Skeletal muscle tissue (tissue), 4 donors: ENCODE measurements around the gene HS6ST3. TPM values are rescaled to one million over a fixed set of nuclear protein-coding genes. Genes with fewer than 3 reads are reported as not detected.

Source experiments
- H3K27ac ChIP-seq: one replicate; pipeline ENCODE4 v1.7.0; 2013; ENCODE audit warnings: mild to moderate bottlenecking, low read depth, low read length, inconsistent platforms
- H3K27me3 ChIP-seq, 3 donors: one replicate each; pipeline ENCODE4 v1.7.0; 2013; ENCODE audit warnings: low read length in 3 of 3; ENCODE audit not compliant: control insufficient read depth in 3 of 3, insufficient read depth in 3 of 3
- H3K36me3 ChIP-seq, 3 donors: one replicate each; pipeline ENCODE4 v1.7.0; 2013; ENCODE audit warnings: low read length in 3 of 3; ENCODE audit not compliant: control insufficient read depth in 3 of 3, insufficient read depth in 3 of 3
- H3K4me1 ChIP-seq, 3 donors: one replicate each; pipeline ENCODE4 v1.7.0; 2013; ENCODE audit warnings: low read length in 3 of 3, mild to moderate bottlenecking in 3 of 3; ENCODE audit not compliant: control insufficient read depth in 3 of 3, insufficient read depth in 3 of 3
- H3K4me3 ChIP-seq, 3 donors: one replicate each; pipeline ENCODE4 v1.7.0; 2013; ENCODE audit warnings: low read length in 3 of 3
- H3K9ac ChIP-seq, 3 donors: one replicate each; pipeline ENCODE4 v1.7.0; 2013; ENCODE audit warnings: low read length in 3 of 3, mild to moderate bottlenecking in 3 of 3, moderate library complexity in 2 of 3, low read depth in 1 of 3
- H3K9me3 ChIP-seq, 3 donors: one replicate each; pipeline ENCODE4 v1.7.0; 2013; ENCODE audit warnings: low read length in 3 of 3; ENCODE audit not compliant: control insufficient read depth in 3 of 3
- total RNA-seq: library from RNA; depleted of rRNA; stranded (reverse); fragments of >200 nt; gene quantifications from one replicate; pipeline ENCODE4 v1.2.3, GENCODE V29; 2014
- donor health status: Osteomylitis.

Gene HS6ST3
- total RNA-seq, 1 donor from 2014 or later, result 0.52 TPM

DNA sequence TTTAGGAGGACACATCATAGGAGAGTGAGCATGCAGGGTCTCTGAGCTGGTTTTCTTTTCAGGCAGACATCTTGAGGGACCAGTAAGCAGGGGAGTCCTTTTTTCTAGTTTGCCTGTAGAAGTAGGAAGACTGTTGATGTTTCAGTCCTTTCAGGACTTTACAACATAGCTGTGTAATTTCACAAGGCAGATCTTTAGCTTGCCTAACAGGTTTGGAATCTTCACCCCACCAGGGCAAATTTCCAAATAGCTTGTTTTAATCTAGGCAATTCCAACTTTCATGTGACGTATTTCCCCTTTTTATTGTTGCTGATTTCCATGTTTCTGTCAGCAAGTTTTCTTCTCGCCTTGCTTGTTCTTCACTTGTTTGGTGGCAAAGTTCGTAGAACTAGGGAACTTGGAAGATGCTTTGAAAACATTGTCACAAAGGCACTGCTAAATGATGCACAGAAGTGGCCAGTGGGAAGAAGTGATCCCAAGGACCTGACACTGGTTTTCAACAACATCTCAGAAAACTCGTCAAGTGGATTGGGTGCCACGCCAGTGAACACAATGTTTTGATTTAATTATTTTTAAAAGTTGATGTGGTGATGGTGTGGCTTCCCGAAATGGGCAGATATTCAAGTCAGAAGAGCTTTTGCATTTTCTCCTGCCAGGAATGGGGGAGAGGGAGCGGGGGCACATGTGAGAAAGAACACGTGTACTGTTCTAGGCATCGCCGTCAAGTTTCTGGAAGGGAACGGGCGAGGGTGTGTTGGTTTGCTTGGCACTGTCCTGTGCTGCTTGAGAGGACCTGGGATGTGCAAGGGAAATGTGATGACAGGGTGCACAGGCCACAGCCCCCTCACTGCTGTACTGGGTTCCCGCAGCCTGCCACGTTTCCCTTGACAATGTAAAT is 485.8 kb downstream of the HS6ST3 start:
- no peaks in the 10 kb centered on the region for H3K9me3 ChIP-seq
- no peak overlapping the region for H3K4me3 ChIP-seq
- no peak overlapping the region for H3K27ac ChIP-seq
- no peaks in the 10 kb centered on the region for H3K4me1 ChIP-seq
- H3K36me3 ChIP-seq, result no peaks in the 10 kb centered on the region
- H3K27me3 ChIP-seq, result no peaks in the 10 kb centered on the region
- no peak overlapping the region for H3K9ac ChIP-seq

DNA sequence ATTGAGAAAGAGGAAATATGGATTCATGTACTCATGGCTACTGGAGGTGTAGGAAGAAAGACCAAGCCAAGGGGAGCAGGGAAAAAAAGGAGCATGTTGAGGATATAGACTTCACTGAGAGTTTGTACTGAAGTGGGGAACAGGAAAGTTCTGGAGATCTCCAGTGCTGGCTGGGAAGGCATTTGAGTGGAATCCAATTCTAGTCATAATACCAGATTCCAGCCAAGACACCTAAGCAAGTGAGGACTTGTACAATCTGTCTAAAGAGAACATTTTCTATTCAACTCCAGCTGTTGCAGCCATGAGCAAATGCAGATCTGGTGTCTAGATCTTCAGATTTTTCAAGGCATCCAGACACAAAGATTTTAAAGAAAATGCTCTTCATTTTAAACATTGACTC is 491.8 kb downstream of the HS6ST3 start:
- no peaks in the 10 kb centered on the region for H3K4me1 ChIP-seq
- H3K9ac ChIP-seq, result no peak overlapping the region
- no peak overlapping the region for H3K27ac ChIP-seq
- no peaks in the 10 kb centered on the region for H3K9me3 ChIP-seq
- H3K36me3 ChIP-seq, result no peaks in the 10 kb centered on the region
- no peak overlapping the region for H3K4me3 ChIP-seq
- H3K27me3 ChIP-seq, result no peaks in the 10 kb centered on the region

DNA sequence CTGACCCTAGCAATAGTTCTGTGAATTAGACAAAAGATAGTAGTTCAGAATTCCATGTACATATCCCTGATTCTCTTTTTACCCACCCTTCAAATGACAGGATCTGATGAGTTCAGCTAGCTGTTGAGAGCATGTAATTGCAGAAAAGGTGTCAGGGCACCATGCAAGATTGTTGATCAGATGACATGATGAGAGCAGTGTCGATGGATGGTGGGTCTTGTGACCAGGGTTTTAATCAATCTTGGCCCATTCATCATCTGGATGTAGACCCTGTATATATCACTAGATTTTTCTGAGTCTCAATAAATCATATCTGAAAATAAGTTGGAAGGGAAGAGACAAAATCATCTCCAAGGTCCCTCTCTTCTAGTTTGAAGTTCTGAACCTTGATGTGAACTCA is 525.3 kb downstream of the HS6ST3 start:
- H3K4me1 ChIP-seq, result no peaks in the 10 kb centered on the region
- no peak overlapping the region for H3K9ac ChIP-seq
- no peak overlapping the region for H3K27ac ChIP-seq
- H3K36me3 ChIP-seq, result no peaks in the 10 kb centered on the region
- no peak overlapping the region for H3K4me3 ChIP-seq
- no peaks in the 10 kb centered on the region for H3K27me3 ChIP-seq
- no peaks in the 10 kb centered on the region for H3K9me3 ChIP-seq

DNA sequence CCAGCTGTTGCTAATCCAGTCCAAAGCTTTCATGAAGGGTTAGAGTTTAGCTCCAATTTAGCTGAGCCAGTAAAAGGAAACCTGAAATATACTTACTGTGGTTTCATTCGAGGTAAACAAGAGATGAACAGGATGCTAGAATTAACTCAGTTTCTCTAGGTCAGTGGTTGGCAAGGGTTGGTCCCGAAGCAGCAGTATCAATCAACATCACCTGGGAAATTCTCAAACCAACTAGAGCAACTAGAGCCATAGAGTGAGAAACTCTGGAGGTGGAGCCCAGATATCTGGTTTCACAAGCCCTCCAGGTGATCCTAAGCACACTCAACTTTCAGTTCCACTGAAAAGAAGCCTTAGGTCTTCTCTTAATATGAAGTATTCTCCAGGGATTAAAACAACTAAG is 527.6 kb downstream of the HS6ST3 start:
- Histone ChIP-seq H3K4me1 (no peaks in the 10 kb centered on the region), H3K4me3 (no peak overlapping the region), H3K27me3 (no peaks in the 10 kb centered on the region), H3K36me3 (no peaks in the 10 kb centered on the region), H3K27ac (no peak overlapping the region), H3K9me3 (no peaks in the 10 kb centered on the region), H3K9ac (no peak overlapping the region)

DNA sequence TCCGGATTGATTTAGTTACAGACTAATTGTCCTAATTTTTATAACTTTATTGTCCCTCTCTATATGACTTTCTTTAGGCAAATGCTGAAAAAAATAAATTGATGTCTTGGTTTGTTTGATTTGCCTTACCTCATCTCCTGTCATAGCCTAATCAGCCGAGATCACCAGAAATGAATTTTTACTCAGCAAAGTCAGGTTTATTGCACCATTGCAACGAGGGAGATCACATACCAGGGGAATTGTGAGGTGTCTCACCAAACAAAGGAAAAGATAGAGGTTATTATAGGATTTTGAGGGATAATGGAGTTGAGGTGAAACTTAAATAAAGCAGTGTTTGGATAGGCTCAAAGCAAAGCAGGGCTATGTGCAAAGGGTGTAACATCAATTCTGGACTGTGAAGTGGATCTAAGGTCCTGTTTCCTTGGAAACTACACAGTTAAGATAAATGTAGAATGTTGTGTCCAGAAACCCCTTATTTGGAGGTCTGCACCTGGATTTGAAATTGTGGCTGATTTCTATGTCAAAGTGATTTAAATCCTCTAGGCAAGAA is 531.8 kb downstream of the HS6ST3 start:
- Histone ChIP-seq H3K27ac (no peak overlapping the region), H3K4me3 (no peak overlapping the region), H3K9me3 (no peaks in the 10 kb centered on the region), H3K27me3 (no peaks in the 10 kb centered on the region), H3K9ac (no peak overlapping the region), H3K36me3 (no peaks in the 10 kb centered on the region), H3K4me1 (no peaks in the 10 kb centered on the region)

DNA sequence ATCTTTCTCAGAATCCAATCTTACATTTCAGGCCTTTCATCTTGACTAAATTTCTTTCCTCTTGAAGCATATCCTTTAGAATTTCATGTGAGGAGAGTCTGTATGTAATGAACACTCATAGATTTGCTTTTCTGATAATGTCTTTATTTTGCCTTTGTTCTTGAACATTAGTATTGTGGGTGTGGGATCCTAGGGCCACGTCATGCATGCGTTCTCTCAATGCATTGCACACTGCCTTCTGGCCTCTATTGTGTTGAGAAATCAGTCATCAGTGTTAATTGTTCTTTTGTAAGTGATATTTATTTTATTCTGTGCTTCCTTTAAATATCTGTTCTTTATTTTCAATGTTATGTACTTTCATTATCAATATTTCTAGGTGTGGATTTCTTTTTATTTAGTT is 539.4 kb downstream of the HS6ST3 start:
- no peak overlapping the region for H3K27ac ChIP-seq
- H3K36me3 ChIP-seq, result no peaks in the 10 kb centered on the region
- H3K27me3 ChIP-seq, result no peaks in the 10 kb centered on the region
- no peak overlapping the region for H3K9ac ChIP-seq
- H3K9me3 ChIP-seq, result no peaks in the 10 kb centered on the region
- H3K4me3 ChIP-seq, result no peak overlapping the region
- no peaks in the 10 kb centered on the region for H3K4me1 ChIP-seq

DNA sequence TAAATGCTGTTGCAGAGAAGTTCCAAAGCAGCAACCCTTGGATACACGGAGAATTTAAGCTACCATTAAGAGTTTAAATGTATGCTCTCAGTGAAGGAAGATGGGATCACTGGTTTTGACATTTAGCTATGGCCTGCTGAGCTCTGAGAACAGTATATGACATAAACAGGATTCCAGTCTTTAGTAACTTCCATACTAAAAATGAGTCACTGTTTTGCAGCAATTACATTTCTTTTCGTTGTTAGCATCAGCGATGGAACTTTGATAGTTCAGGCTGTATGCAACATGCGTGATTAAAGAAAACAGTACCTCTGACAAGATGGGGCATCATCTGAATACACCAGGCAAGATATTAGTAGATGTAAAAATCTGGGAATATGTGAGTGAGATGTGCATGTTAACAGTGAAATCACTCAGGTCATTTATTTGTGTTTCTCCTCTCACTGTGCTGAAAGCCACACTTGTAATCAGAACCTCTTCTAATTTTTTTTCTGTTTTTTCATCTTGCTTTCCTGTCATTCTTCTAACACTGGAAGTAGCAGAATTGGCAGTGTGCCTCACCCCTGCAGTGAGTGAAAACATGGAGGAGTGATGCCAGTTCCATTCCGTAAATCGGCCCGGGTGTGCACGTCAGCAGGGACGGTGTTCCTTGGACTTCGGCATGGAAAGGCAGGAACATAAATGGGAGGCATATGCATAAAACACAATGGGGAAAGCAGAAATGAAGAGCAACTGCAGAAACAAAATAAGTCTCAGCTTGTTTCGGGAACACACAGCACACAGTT is 542.8 kb downstream of the HS6ST3 start:
- Histone ChIP-seq H3K27ac (no peak overlapping the region), H3K9ac (no peak overlapping the region), H3K27me3 (no peaks in the 10 kb centered on the region), H3K4me3 (no peak overlapping the region), H3K4me1 (no peaks in the 10 kb centered on the region), H3K36me3 (no peaks in the 10 kb centered on the region), H3K9me3 (no peaks in the 10 kb centered on the region)

DNA sequence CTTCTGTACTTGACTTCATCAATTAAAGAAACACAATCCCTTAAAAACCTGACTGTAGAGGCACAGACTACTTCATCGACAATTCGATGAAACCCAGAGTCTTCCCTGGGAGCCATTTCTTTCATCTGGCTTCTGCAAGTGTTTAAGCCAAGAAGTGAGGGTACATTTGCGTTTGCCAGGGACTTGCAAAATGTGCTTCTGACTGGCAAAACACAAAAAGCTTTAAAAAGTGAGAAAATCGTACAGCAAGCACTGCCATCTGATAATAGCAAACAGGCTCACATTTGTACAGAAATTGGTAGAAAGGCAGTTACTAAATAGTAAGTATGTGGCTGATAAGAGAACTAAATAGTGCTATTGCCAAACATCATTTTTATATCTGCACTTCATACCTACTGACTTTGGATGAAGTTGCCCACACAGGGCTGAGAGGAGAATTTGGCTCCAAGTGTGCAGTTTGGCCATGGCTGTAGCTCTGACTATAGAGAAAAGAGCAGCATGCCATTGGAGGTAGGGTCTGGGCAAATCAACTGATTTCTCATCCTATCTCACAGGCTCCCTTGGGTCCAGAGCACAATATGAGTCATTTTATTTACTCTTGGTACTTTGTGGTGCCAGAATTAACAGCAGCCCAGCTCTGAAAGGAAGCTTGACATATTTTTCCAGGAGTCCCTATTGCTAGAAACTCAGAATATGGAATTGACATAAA is 546.2 kb downstream of the HS6ST3 start:
- Histone ChIP-seq H3K9ac (no peak overlapping the region), H3K9me3 (no peaks in the 10 kb centered on the region), H3K36me3 (no peaks in the 10 kb centered on the region), H3K27ac (no peak overlapping the region), H3K4me3 (no peak overlapping the region), H3K4me1 (no peaks in the 10 kb centered on the region), H3K27me3 (no peaks in the 10 kb centered on the region)

DNA sequence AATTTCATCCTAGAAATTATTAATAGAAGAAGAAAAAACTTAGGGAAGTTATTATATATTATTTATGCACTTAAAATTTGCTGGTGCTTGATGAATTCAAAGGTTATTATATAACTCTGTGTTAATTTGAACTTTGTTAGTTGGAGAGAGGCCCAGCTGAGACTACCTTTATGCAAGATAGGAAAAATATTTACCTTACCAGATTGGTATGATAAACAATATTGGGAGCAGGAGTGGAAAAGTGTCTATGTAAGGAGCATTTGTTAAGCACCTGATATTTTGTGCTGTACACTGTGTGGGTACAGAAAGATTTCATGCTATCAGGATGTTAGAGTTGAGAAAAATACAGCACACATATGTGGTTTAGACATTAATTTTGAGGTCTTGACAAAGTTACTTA is 547.1 kb downstream of the HS6ST3 start:
- Histone ChIP-seq H3K27ac (no peak overlapping the region), H3K4me1 (no peaks in the 10 kb centered on the region), H3K9ac (no peak overlapping the region), H3K27me3 (no peaks in the 10 kb centered on the region), H3K36me3 (no peaks in the 10 kb centered on the region), H3K4me3 (no peak overlapping the region), H3K9me3 (no peaks in the 10 kb centered on the region)
